Measurements from ENCODE around the gene LIMD2.
A peak's percentile ranks its signal among the peaks of the same experiment; 100 is the strongest.
"Not testable (repeated sequence)": the region's sequence is repeated elsewhere in the genome, so short reads cannot be mapped to it uniquely, and the experiment has no call there.

Gene LIMD2

GRCh38 chr17:63699638-63700527 is at the start of gene LIMD2:
TSS of gene LIMD2 (minus strand) at chr17:63700125. CDS start at chr17:63699298, 827 bp downstream.
- peaks cover 4 to 56% (median 45%) of the 10 kb centered on the region in 5 donors for H3K4me1 ChIP-seq (ENCODE audit: control insufficient read depth in 5 of 5, insufficient read depth in 5 of 5, low read length in 5 of 5)
- H3K27ac ChIP-seq (ENCODE audit: low read depth, low read length): no peak within 1 kb of the TSS
- H3K36me3 ChIP-seq (ENCODE audit: control insufficient read depth in 5 of 5, insufficient read depth in 5 of 5, low read length in 5 of 5): peaks cover 0 to 30% (median 25%) of the 10 kb centered on the region in 5 donors
- H3K9me3 ChIP-seq (ENCODE audit: control insufficient read depth in 5 of 5, low read length in 5 of 5): no peaks in the 10 kb centered on the region
- H3K4me3 ChIP-seq (ENCODE audit: low read depth in 1 of 5, low read length in 5 of 5): peak within 1 kb of the TSS in 4 of 5 donors; percentile 42 to 62 (median 54)
- no peaks in the 10 kb centered on the region for H3K27me3 ChIP-seq (ENCODE audit: control insufficient read depth in 5 of 5, insufficient read depth in 4 of 5, low read length in 5 of 5)
- H3K9ac ChIP-seq (ENCODE audit: low read length in 5 of 5): peak within 1 kb of the TSS in 2 of 5 donors; percentile 45 to 62

DNA sequence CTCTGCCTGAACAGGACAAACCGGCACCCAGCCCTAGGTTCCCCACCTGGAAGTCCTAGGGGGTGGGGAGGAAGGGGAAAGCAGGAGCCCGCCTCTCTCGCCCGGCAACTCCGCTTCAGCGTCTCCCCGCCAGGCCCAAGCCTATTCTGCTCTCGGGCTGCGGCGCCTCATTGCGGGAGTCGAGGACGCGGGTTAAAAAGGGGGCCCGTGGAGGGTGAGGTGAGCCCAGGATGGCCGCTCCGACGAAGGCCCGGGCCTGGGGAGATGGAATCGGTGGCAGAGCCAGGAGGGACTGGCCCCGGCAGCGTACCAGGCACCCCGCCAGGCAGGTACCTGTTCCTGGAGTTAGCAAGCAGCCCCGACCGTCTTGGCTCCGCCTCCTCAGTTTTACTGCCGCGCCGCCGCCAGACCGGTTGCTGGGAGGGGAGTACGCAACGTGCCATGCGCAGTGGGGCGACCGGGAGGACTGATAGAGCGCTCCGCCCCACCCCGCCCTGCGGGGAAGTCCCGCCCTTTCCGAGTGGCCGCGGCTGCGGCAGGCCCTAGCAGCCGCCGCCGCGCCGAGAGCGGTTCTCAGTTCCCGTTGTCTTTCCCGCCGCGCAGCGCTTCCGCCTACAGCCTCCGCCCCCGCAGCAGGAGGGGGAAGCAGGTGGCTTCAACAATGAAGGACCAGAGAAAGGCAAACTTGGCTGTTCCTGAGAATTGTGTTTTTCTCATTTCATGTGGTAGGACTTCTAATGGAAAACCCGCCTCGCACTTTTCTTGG is 41.7 kb upstream of the LIMD2 start, which contains the start of gene STRADA:
Gene STRADA, minus strand, starts transcription at position 392 of the 766 bp plus-strand sequence. CDS start 13,430 bp downstream, outside the sequence.
- H3K27ac ChIP-seq (ENCODE audit: low read depth, low read length): peak within 1 kb of the TSS; percentile 90
- H3K9ac ChIP-seq (ENCODE audit: low read length in 5 of 5): peak within 1 kb of the TSS; percentile 68 to 97 (median 90)
- H3K9me3 ChIP-seq (ENCODE audit: control insufficient read depth in 5 of 5, low read length in 5 of 5): no peaks in the 10 kb centered on the region
- H3K27me3 ChIP-seq (ENCODE audit: control insufficient read depth in 5 of 5, insufficient read depth in 4 of 5, low read length in 5 of 5): no peaks in the 10 kb centered on the region
- H3K36me3 ChIP-seq (ENCODE audit: control insufficient read depth in 5 of 5, insufficient read depth in 5 of 5, low read length in 5 of 5): peaks cover 9 to 15% (median 11%) of the 10 kb centered on the region in 5 donors
- peak within 1 kb of the TSS; percentile 84 to 89 (median 87) for H3K4me3 ChIP-seq (ENCODE audit: low read depth in 1 of 5, low read length in 5 of 5)
- H3K4me1 ChIP-seq (ENCODE audit: control insufficient read depth in 5 of 5, insufficient read depth in 5 of 5, low read length in 5 of 5): peaks cover 5 to 24% (median 15%) of the 10 kb centered on the region in 5 donors

- no peaks in the 10 kb centered on the region for H3K9me3 ChIP-seq (ENCODE audit: control insufficient read depth in 5 of 5, low read length in 5 of 5)
- H3K9ac ChIP-seq (ENCODE audit: low read length in 5 of 5): peak overlapping the region; percentile 59 to 97 (median 90)
- peak overlapping the region; percentile 90 for H3K27ac ChIP-seq (ENCODE audit: low read depth, low read length)
- peaks cover 6 to 13% (median 7%) of the 10 kb centered on the region in 5 donors for H3K36me3 ChIP-seq (ENCODE audit: control insufficient read depth in 5 of 5, insufficient read depth in 5 of 5, low read length in 5 of 5)
- peaks cover 5 to 24% (median 15%) of the 10 kb centered on the region in 5 donors for H3K4me1 ChIP-seq (ENCODE audit: control insufficient read depth in 5 of 5, insufficient read depth in 5 of 5, low read length in 5 of 5)
- H3K27me3 ChIP-seq (ENCODE audit: control insufficient read depth in 5 of 5, insufficient read depth in 4 of 5, low read length in 5 of 5): no peaks in the 10 kb centered on the region
- peak overlapping the region; percentile 75 to 87 (median 84) for H3K4me3 ChIP-seq (ENCODE audit: low read depth in 1 of 5, low read length in 5 of 5)
Observed at GRCh38 chr17:63741143-63741407, 41.1 kb upstream of the LIMD2 start.

DNA sequence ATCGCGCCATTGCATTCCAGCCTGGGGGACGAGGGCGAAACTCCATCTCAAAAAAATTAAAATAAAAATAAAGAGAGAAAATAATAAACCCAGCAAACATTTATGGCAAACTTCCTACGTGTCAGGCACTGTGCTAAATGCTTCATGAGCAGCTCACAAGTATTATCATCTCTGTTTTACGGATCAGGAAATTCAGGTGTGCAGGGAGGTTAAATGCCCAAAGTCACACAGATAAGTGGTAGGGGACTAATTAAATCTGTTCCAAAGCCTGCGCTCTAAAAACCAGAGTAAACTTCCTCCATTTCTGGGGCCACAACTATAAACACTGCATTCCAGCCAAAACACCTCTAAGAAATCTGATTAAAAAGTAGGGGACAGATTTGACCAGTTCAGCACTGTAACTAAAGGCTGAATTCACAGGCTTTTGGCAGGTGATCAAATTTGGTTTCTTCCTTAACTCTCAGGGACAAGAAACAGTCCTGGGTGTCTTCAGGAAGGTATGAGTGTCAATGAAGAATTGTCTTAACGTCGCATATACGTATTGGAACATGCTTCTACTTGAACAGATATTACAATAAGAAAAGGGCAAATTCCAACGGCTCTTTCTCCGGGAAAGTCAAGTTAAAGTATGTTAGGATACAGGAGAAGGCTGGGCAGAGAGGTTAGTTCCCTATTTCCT is 40.7 kb upstream of the LIMD2 start:
- no peaks in the 10 kb centered on the region for H3K27me3 ChIP-seq (ENCODE audit: control insufficient read depth in 5 of 5, insufficient read depth in 4 of 5, low read length in 5 of 5)
- peaks cover 5 to 24% (median 15%) of the 10 kb centered on the region in 5 donors for H3K4me1 ChIP-seq (ENCODE audit: control insufficient read depth in 5 of 5, insufficient read depth in 5 of 5, low read length in 5 of 5)
- H3K4me3 ChIP-seq (ENCODE audit: low read depth in 1 of 5, low read length in 5 of 5): peak overlapping the region; percentile 75 to 87 (median 84)
- no peaks in the 10 kb centered on the region for H3K9me3 ChIP-seq (ENCODE audit: control insufficient read depth in 5 of 5, low read length in 5 of 5)
- H3K9ac ChIP-seq (ENCODE audit: low read length in 5 of 5): peak overlapping the region; percentile 59 to 97 (median 90)
- peak overlapping the region; percentile 90 for H3K27ac ChIP-seq (ENCODE audit: low read depth, low read length)
- peaks cover 1 to 8% (median 2%) of the 10 kb centered on the region in 5 donors for H3K36me3 ChIP-seq (ENCODE audit: control insufficient read depth in 5 of 5, insufficient read depth in 5 of 5, low read length in 5 of 5)

GRCh38 chr17:63735691-63736090 is 35.8 kb upstream of the LIMD2 start:
- H3K36me3 ChIP-seq (ENCODE audit: control insufficient read depth in 5 of 5, insufficient read depth in 5 of 5, low read length in 5 of 5): peaks cover 0 to 5% (median 0%) of the 10 kb centered on the region in 5 donors
- H3K4me3 ChIP-seq (ENCODE audit: low read depth in 1 of 5, low read length in 5 of 5): no peak overlapping the region
- H3K27me3 ChIP-seq (ENCODE audit: control insufficient read depth in 5 of 5, insufficient read depth in 4 of 5, low read length in 5 of 5): no peaks in the 10 kb centered on the region
- H3K27ac ChIP-seq (ENCODE audit: low read depth, low read length): no peak overlapping the region
- no peak overlapping the region for H3K9ac ChIP-seq (ENCODE audit: low read length in 5 of 5)
- no peaks in the 10 kb centered on the region for H3K9me3 ChIP-seq (ENCODE audit: control insufficient read depth in 5 of 5, low read length in 5 of 5)
- H3K4me1 ChIP-seq (ENCODE audit: control insufficient read depth in 5 of 5, insufficient read depth in 5 of 5, low read length in 5 of 5): peaks cover 3 to 6% (median 5%) of the 10 kb centered on the region in 5 donors

DNA sequence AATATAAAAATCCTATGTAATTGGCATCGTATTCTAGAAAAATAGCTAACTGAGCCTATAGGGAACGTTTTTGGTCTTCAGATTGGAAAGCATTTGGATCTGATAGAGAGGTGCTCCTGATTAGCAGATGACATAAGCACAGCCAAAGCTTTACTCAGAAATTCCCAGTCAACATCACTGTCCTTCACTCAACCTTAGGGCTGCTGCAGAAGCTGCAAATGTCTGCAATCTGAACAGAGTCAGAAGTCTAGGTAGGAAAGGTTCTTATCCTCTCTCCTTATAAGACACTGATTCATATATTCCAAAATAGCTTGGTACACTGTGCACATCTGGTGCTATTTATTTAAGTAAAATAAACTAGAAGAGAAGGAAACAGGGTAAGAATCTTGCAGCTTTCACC is 22.5 kb upstream of the LIMD2 start:
- no peak overlapping the region for H3K4me3 ChIP-seq (ENCODE audit: low read depth in 1 of 5, low read length in 5 of 5)
- no peaks in the 10 kb centered on the region for H3K9me3 ChIP-seq (ENCODE audit: control insufficient read depth in 5 of 5, low read length in 5 of 5)
- H3K27me3 ChIP-seq (ENCODE audit: control insufficient read depth in 5 of 5, insufficient read depth in 4 of 5, low read length in 5 of 5): no peaks in the 10 kb centered on the region
- H3K9ac ChIP-seq (ENCODE audit: low read length in 5 of 5): no peak overlapping the region
- no peaks in the 10 kb centered on the region for H3K4me1 ChIP-seq (ENCODE audit: control insufficient read depth in 5 of 5, insufficient read depth in 5 of 5, low read length in 5 of 5)
- no peak overlapping the region for H3K27ac ChIP-seq (ENCODE audit: low read depth, low read length)
- peaks cover 11 to 26% (median 20%) of the 10 kb centered on the region in 5 donors for H3K36me3 ChIP-seq (ENCODE audit: control insufficient read depth in 5 of 5, insufficient read depth in 5 of 5, low read length in 5 of 5)

GRCh38 chr17:63720194-63720593 is 20.3 kb upstream of the LIMD2 start:
- not testable (repeated sequence) for H3K9ac ChIP-seq (ENCODE audit: low read length in 5 of 5); H3K4me3 ChIP-seq (ENCODE audit: low read depth in 1 of 5, low read length in 5 of 5); H3K27me3 ChIP-seq (ENCODE audit: control insufficient read depth in 5 of 5, insufficient read depth in 4 of 5, low read length in 5 of 5); H3K4me1 ChIP-seq (ENCODE audit: control insufficient read depth in 5 of 5, insufficient read depth in 5 of 5, low read length in 5 of 5); H3K27ac ChIP-seq (ENCODE audit: low read depth, low read length); H3K9me3 ChIP-seq (ENCODE audit: control insufficient read depth in 5 of 5, low read length in 5 of 5)
- H3K36me3 ChIP-seq (ENCODE audit: control insufficient read depth in 5 of 5, insufficient read depth in 5 of 5, low read length in 5 of 5): peaks cover 7 to 20% (median 13%) of the 10 kb centered on the region in 5 donors

DNA sequence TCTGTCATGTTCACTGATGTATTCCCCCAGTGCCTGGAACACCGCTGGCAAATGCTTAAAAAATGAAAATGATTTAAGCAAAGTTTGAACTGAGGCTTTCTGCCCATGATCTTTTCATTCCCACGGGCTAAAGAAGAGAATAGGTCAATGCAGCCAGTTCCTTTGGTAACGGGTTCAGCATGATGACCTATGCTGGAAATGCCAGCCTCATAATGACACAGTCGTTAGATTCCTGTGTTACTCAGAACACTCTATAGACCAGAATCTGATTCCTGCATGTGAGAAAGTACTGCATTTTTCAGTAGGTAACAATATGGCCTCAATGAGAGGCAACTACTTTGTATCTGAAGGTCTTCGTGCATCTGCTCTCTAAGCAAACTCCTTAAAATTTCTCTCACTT is 19.1 kb upstream of the LIMD2 start:
- Histone ChIP-seq H3K36me3 (ENCODE audit: control insufficient read depth in 5 of 5, insufficient read depth in 5 of 5, low read length in 5 of 5) (peaks cover 7 to 31% (median 16%) of the 10 kb centered on the region in 5 donors), H3K27me3 (ENCODE audit: control insufficient read depth in 5 of 5, insufficient read depth in 4 of 5, low read length in 5 of 5) (no peaks in the 10 kb centered on the region), H3K9ac (ENCODE audit: low read length in 5 of 5) (no peak overlapping the region), H3K4me1 (ENCODE audit: control insufficient read depth in 5 of 5, insufficient read depth in 5 of 5, low read length in 5 of 5) (peaks cover 0 to 9% (median 0%) of the 10 kb centered on the region in 5 donors), H3K9me3 (ENCODE audit: control insufficient read depth in 5 of 5, low read length in 5 of 5) (no peaks in the 10 kb centered on the region), H3K4me3 (ENCODE audit: low read depth in 1 of 5, low read length in 5 of 5) (no peak overlapping the region), H3K27ac (ENCODE audit: low read depth, low read length) (no peak overlapping the region)

DNA sequence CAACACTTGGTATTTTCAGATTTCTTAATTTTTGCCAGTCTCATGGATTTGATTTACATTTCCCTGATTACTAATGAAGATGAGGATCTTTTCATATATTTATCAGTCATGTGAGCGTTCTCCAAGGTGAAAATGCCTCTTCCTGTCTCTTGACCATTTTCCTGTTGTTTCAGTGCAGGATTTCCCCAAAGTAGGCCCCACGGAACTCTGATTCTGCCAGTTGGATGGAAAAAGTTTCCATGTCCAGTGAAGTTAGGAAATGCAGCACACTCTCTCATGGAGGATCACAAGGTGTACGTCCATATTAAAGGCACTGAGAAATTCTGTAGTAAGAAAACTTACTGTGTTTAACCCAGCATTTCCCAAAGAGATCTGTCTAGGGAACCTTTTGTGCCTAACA is 16.5 kb upstream of the LIMD2 start:
- Histone ChIP-seq H3K4me3 (ENCODE audit: low read depth in 1 of 5, low read length in 5 of 5) (no peak overlapping the region), H3K36me3 (ENCODE audit: control insufficient read depth in 5 of 5, insufficient read depth in 5 of 5, low read length in 5 of 5) (peaks cover 17 to 52% (median 30%) of the 10 kb centered on the region in 5 donors), H3K27ac (ENCODE audit: low read depth, low read length) (no peak overlapping the region), H3K9me3 (ENCODE audit: control insufficient read depth in 5 of 5, low read length in 5 of 5) (no peaks in the 10 kb centered on the region), H3K9ac (ENCODE audit: low read length in 5 of 5) (no peak overlapping the region), H3K27me3 (ENCODE audit: control insufficient read depth in 5 of 5, insufficient read depth in 4 of 5, low read length in 5 of 5) (no peaks in the 10 kb centered on the region), H3K4me1 (ENCODE audit: control insufficient read depth in 5 of 5, insufficient read depth in 5 of 5, low read length in 5 of 5) (peaks cover 0 to 9% (median 0%) of the 10 kb centered on the region in 5 donors)

All from subcutaneous abdominal adipose tissue (tissue), 5 donors.